Measurements from ENCODE around the gene MARCHF3. TPM values are rescaled to one million over a fixed set of nuclear protein-coding genes. Genes with fewer than 3 reads are reported as not detected.
"Not testable (repeated sequence)": the region's sequence is repeated elsewhere in the genome, so short reads cannot be mapped to it uniquely, and the experiment has no call there.

The MARCHF3 gene
- total RNA-seq, 1 donor from 2014 or later = 21.9 TPM

- Mint-ChIP-seq H3K27ac (no peak overlapping the region), H3K36me3 (ENCODE audit: low read depth) (peaks cover 75% of the 10 kb centered on the region), H3K4me1 (no peaks in the 10 kb centered on the region), H3K4me3 (no peak overlapping the region), H3K9me3 (peaks cover 9% of the 10 kb centered on the region), H3K27me3 (no peaks in the 10 kb centered on the region)
- ChIA-PET POLR2A (interaction anchor here (1.3 kb wide), 1 partner anchor 109 kb away, joined by 3 read pairs; no protein-coding TSS in a partner anchor), CTCF (no interaction called here)
- intact Hi-C loops (cut with micrococcal nuclease) = loop anchor here (10.0 kb wide), 1 partner anchor 400 kb away; no protein-coding TSS in a partner anchor
- TF ChIP-seq CTCF (IDR thresholded peaks at IDR 0.05) = no peak
- ATAC-seq (ENCODE audit: low read depth) (no peak), DNase-seq (no peak)
Observed at GRCh38 chr5:126914801-126915436, 115.4 kb downstream of the MARCHF3 start.

GRCh38 chr5:126912616-126913200, 117.7 kb downstream of the MARCHF3 start:
- TF ChIP-seq CTCF (IDR thresholded peaks at IDR 0.05) = no peak
- no peaks in the 10 kb centered on the region for H3K4me1 Mint-ChIP-seq
- ChIA-PET POLR2A (no interaction called here), CTCF (no interaction called here)
- intact Hi-C loops (cut with micrococcal nuclease) = loop anchor here (10.0 kb wide), 1 partner anchor 402 kb away; no protein-coding TSS in a partner anchor
- no peak overlapping the region for H3K4me3 Mint-ChIP-seq
- H3K27ac Mint-ChIP-seq = no peak overlapping the region
- no peaks in the 10 kb centered on the region for H3K27me3 Mint-ChIP-seq
- peaks cover 9% of the 10 kb centered on the region for H3K9me3 Mint-ChIP-seq
- ATAC-seq (ENCODE audit: low read depth) = no peak
- DNase-seq = no peak
- peaks cover 82% of the 10 kb centered on the region for H3K36me3 Mint-ChIP-seq (ENCODE audit: low read depth)

DNA sequence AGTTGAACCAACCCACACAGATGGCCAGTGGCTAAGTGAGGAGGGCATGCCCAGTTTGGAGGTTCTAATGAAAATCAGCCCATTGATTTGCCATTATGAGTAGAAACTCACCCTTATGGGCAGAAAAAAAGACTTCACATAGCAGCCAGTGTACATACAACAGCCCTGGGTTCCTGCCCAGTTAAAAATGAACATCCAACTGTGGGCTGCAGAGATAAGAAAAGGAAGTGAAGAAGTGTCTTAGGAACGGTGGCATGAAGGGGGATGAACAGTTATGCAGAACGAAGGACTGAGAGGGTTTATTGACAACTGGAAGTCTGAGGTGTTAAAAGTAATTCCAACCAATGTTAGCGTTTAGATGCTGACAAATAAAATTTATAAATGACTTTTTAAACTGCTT, 118.4 kb downstream of the MARCHF3 start:
- ChIA-PET CTCF (no interaction called here), POLR2A (no interaction called here)
- Mint-ChIP-seq H3K9me3 (peaks cover 9% of the 10 kb centered on the region), H3K27ac (no peak overlapping the region), H3K36me3 (ENCODE audit: low read depth) (peaks cover 75% of the 10 kb centered on the region), H3K4me1 (no peaks in the 10 kb centered on the region), H3K27me3 (no peaks in the 10 kb centered on the region), H3K4me3 (no peak overlapping the region)
- intact Hi-C loops (cut with micrococcal nuclease) = loop anchor here (10.0 kb wide), 1 partner anchor 403 kb away; no protein-coding TSS in a partner anchor
- DNase-seq = no peak
- no peak for TF ChIP-seq CTCF (IDR thresholded peaks at IDR 0.05)
- no peak for ATAC-seq (ENCODE audit: low read depth)

- Mint-ChIP-seq H3K4me1 (no peaks in the 10 kb centered on the region), H3K36me3 (ENCODE audit: low read depth) (peaks cover 57% of the 10 kb centered on the region), H3K4me3 (no peak overlapping the region), H3K27me3 (no peaks in the 10 kb centered on the region), H3K9me3 (peaks cover 9% of the 10 kb centered on the region), H3K27ac (no peak overlapping the region)
- POLR2A ChIA-PET = no interaction called here
- CTCF ChIA-PET = no interaction called here
- ATAC-seq (ENCODE audit: low read depth) = no peak
- TF ChIP-seq CTCF (IDR thresholded peaks at IDR 0.05) = no peak
- intact Hi-C loops (cut with micrococcal nuclease) = loop anchor here (10.0 kb wide), 1 partner anchor 405 kb away; no protein-coding TSS in a partner anchor
- no peak for DNase-seq
Observed at GRCh38 chr5:126909856-126910255, 120.5 kb downstream of the MARCHF3 start.

- H3K36me3 Mint-ChIP-seq (ENCODE audit: low read depth) = peaks cover 33% of the 10 kb centered on the region
- H3K4me3 Mint-ChIP-seq; POLR2A ChIA-PET; H3K27ac Mint-ChIP-seq; ATAC-seq (ENCODE audit: low read depth); CTCF ChIA-PET; H3K27me3 Mint-ChIP-seq; H3K4me1 Mint-ChIP-seq; intact Hi-C loops (cut with micrococcal nuclease); DNase-seq; H3K9me3 Mint-ChIP-seq: not testable (repeated sequence)
Observed at GRCh38 chr5:126904407-126904806, 126.0 kb downstream of the MARCHF3 start.
